HepG2 (cell line): ENCODE measurements around the gene HNRNPH2. TPM values are rescaled to one million over a fixed set of nuclear protein-coding genes. Genes with fewer than 3 reads are reported as not detected.

Experiments used
- CHD4 ChIP-seq: fragments of 200-600 bp; sonication (generic); IDR thresholded peaks from 2 replicates; pipeline ENCODE4 v1.7.0; 2017; ENCODE audit warnings: mild to moderate bottlenecking, low read length, borderline replicate concordance
- CREB3 ChIP-seq: sonication (generic); formaldehyde crosslinking; IDR thresholded peaks from 2 replicates; pipeline ENCODE4 v1.5.0; 2020; ENCODE audit warnings: missing genetic modification reagents
- HBP1 ChIP-seq: IDR thresholded peaks from 2 replicates; pipeline ENCODE4 v1.6.1; 2016; ENCODE audit warnings: low read depth, control low read depth
- ISL2 ChIP-seq: sonication (generic); formaldehyde crosslinking; IDR thresholded peaks from 2 replicates; pipeline ENCODE4 v1.5.0; 2020; ENCODE audit warnings: missing genetic modification reagents
- NFAT5 ChIP-seq: sonication (generic); formaldehyde crosslinking; IDR thresholded peaks from 2 replicates; pipeline ENCODE4 v1.4.0; 2020; ENCODE audit warnings: missing genetic modification reagents
- NONO ChIP-seq, 2 experiments: fragments of 450-650 bp in 1 of 2; sonication (generic) in 1 of 2; formaldehyde crosslinking in 1 of 2; IDR thresholded peaks in 1 of 2; conservative IDR thresholded peaks in 1 of 2; 2 replicates each; pipeline versions ENCODE4 v1.6.1 to v1.8.0; 2017 to 2022; ENCODE audit warnings: mild to moderate bottlenecking in 1 of 2, missing genetic modification reagents in 1 of 2, moderate library complexity in 1 of 2
- STAT5B ChIP-seq: sonication (generic); formaldehyde crosslinking; IDR thresholded peaks from 2 replicates; pipeline ENCODE4 v1.4.0; 2020; ENCODE audit warnings: missing genetic modification reagents
- YEATS2 ChIP-seq: sonication (generic); formaldehyde crosslinking; IDR thresholded peaks from 2 replicates; pipeline ENCODE4 v1.4.0; 2020; ENCODE audit warnings: missing genetic modification reagents, borderline replicate concordance
- ZNF225 ChIP-seq: sonication (generic); formaldehyde crosslinking; IDR thresholded peaks from 2 replicates; pipeline ENCODE4 v1.4.0; 2020; ENCODE audit warnings: mild to moderate bottlenecking, missing genetic modification reagents
- ZNF318 ChIP-seq: sonication (generic); formaldehyde crosslinking; IDR thresholded peaks from 2 replicates; pipeline ENCODE4 v1.4.0; 2020; ENCODE audit warnings: mild to moderate bottlenecking, missing genetic modification reagents
- ZNF44 ChIP-seq: sonication (generic); formaldehyde crosslinking; IDR thresholded peaks from 2 replicates; pipeline ENCODE4 v1.5.1; 2020; ENCODE audit warnings: mild to moderate bottlenecking, missing genetic modification reagents
- polyA plus RNA-seq, 8 experiments: library from polyadenylated mRNA; depleted of rRNA in 3 of 8; stranded (reverse) in 7 of 8; unstranded in 1 of 8; fragments of >200 nt; fragmentation: Illumina TruSeq in 4 of 8; extraction: Trizol in 4 of 8; gene quantifications; 2 replicates each; pipeline versions ENCODE4 v1.2.1 to v1.2.3, GENCODE V29; 2011 to 2016; ENCODE audit warnings: low read depth in 4 of 8, missing spikeins in 1 of 8, mixed read lengths in 1 of 8; ENCODE audit not compliant: insufficient read depth in 1 of 8
- total RNA-seq, 5 experiments: library from RNA; depleted of rRNA; stranded (reverse); fragments of >200 nt; fragmentation: Illumina TruSeq; extraction: Trizol; gene quantifications; 2 replicates each; pipeline ENCODE4 v1.2.3, GENCODE V29; 2016; ENCODE audit warnings: low read depth in 1 of 5

HNRNPH2 gene
- total and polyA plus RNA-seq, 2 of the 13 experiments (the other 11 are each of a cell fraction or from before 2014, with no cell fraction given): 23.8 to 56.9 TPM

GRCh38 chrX:101390664-101391525 lies 17.1 kb upstream of the HNRNPH2 start, which contains the start of gene RPL36A (continued):
- TF ChIP-seq HBP1 (CRISPR knock-in tag): 0 out of 2 replicates have a peak, but pooled peaks have one; percentile 13
- no peak for TF ChIP-seq NFAT5 (CRISPR knock-in tag)
- TF ChIP-seq ISL2 (CRISPR knock-in tag): no peak; the same call in 1 of the 2 replicates
- peak; percentile 99 for TF ChIP-seq YEATS2
- no peak for TF ChIP-seq ZNF44 (CRISPR knock-in tag)
- TF ChIP-seq ZNF318: no peak
- no peak for TF ChIP-seq ZNF225 (CRISPR knock-in tag)
- TF ChIP-seq NONO (IDR thresholded peaks at IDR 0.05): no peak
- TF ChIP-seq NONO (CRISPR knock-in tag; conservative IDR thresholded peaks at IDR 0.05): peak; percentile 71; the same call in 1 of the 2 replicates
- no peak for TF ChIP-seq CHD4
- TF ChIP-seq STAT5B (CRISPR knock-in tag): no peak
- no peak for TF ChIP-seq CREB3 (CRISPR knock-in tag)
